Central memory CD4-positive, alpha-beta T cell (primary cell): Measurements from ENCODE around the gene TRIM39.

ENCODE experiments used
- DNase-seq: peaks from one replicate; pipeline ENCODE4 v3.0.0; 2022

The TRIM39 gene

DNA sequence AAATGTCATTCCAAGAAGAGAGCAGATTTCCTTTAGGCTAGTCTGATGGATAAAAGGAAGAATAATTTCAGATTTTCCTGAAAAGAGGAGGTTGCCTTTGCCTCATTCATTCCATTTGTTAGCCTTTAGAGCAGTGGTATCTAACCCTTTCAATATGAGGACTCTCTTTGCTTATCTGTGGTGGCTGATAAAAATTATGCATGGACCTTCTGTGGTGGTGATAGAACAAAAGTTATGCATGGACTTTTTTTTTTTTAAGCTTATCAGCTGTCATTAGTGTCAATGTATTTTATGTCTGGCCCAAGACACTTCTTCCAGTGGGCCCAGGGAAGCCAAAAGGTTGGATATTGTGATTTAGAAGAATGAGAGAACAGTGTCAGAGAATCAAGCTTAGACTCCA is 1.7 kb downstream of the TRIM39 start:
- DNase-seq: no peak

DNA sequence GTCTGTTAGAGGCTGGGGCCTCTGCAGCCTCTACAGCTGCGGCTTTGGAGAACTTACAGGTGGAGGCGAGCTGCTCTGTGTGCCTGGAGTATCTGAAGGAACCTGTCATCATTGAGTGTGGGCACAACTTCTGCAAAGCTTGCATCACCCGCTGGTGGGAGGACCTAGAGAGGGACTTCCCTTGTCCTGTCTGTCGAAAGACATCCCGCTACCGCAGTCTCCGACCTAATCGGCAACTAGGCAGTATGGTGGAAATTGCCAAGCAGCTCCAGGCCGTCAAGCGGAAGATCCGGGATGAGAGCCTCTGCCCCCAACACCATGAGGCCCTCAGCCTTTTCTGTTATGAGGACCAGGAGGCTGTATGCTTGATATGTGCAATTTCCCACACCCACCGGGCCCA is 2.6 kb downstream of the TRIM39 start:
- no peak for DNase-seq

DNA sequence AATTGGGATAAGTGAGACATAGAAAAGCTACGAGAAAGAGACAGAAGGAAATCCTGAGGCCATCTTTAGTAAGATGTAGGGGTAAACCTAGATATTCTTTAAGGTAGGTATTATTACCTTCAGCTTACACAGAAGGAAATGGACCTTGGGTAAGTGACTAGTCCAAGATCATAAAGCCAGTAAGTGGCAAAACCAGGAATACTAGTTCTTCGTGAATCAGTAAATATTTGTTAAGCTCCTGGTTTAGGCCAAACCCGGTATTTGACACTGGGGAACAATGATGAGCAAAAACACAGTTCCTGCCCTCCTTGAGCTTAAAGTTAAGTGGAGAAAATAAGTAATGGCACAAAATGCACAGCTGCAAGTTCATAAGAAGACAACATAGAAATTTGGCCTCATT is 5.3 kb downstream of the TRIM39 start:
- DNase-seq: no peak

- no peak for DNase-seq
Observed at GRCh38 chr6:30334075-30334783, 7.5 kb downstream of the TRIM39 start.

DNA sequence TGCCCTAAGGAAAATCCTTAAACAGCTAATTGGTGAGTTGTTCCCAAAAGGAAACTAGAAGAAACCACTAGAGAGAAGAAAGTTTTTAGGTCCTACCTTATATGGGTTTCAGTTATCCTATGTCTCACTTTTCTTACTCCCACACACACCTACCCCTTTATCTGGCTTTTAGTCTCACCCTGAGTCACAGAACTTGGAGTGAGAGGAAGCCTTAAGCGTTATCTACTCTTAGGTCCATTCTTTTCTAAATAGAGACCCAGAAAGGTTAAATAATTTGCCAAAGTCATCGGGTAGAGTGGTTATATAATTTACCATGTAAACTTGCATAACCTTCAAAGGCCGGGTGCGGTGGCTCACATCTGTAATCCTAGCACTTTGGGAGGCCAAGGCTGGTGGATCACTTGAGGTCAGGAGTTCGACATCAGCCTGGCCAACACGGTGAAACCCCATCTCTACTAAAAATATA is 13.9 kb downstream of the TRIM39 start:
- DNase-seq: no peak

- no peak for DNase-seq
Observed at GRCh38 chr6:30341218-30341617, 14.5 kb downstream of the TRIM39 start.

- no peak for DNase-seq
Observed at GRCh38 chr6:30341728-30342127, 15.0 kb downstream of the TRIM39 start.

GRCh38 chr6:30344191-30344867 is 17.6 kb downstream of the TRIM39 start:
- no peak for DNase-seq

DNA sequence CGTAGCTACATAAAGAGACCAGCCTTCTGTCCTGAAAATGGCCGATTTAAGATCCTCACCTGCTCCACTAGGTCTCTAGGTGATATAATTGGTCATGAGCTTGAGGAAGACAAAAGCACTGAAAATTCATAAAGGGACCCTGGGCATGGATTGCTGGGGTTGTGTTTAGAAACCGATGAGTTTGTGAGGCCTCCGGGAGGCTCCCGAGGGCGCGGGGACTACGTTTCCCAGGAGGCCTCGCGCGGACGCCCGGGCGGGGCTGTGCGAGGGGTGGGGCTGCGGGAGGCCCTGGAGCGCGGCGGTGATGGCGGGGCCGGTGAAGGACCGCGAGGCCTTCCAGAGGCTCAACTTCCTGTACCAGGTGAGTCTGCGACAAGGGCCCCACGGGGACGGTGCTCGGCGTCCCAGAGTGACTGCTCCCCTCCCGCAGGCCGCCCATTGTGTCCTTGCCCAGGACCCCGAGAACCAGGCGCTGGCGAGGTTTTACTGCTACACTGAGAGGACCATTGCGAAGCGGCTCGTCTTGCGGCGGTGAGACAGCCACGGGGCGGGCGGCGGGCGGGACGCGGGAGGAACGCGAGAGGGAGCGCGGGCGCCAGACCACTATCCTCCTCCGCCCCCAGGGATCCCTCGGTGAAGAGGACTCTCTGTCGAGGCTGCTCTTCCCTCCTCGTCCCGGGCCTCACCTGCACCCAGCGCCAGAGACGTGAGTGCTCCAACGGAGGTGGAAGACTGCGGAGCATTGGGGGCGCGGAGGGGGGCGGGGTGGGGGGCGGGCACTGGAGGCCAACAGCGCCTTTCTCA is 18.3 kb downstream of the TRIM39 start, which contains the start of gene RPP21:
RPP21 (plus strand) TSS at position 289 of the 804 bp plus-strand sequence; CDS start at position 305, 16 bp downstream.
- peak; percentile 83 for DNase-seq

DNA sequence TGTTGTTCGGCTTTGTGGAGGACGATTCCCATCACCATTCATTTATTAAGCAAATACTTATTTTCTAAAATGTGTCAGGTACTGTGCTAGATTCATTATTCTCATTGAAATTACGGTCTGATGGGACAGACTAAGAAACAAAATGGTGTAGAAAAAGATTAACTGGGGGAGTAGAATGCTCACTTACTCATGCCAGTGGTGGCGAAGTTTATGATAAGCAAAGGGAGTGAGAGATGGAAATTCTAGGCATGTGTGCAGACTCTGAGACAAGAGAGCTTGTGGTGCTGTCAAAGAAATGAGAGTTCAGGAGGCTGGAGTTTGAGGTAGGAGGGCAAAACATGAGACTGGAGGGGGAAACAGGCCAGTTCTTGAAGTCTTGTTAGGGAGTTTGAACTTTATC is 19.1 kb downstream of the TRIM39 start:
- no peak for DNase-seq

GRCh38 chr6:30348957-30349356 is 22.2 kb downstream of the TRIM39 start:
- no peak for DNase-seq

DNA sequence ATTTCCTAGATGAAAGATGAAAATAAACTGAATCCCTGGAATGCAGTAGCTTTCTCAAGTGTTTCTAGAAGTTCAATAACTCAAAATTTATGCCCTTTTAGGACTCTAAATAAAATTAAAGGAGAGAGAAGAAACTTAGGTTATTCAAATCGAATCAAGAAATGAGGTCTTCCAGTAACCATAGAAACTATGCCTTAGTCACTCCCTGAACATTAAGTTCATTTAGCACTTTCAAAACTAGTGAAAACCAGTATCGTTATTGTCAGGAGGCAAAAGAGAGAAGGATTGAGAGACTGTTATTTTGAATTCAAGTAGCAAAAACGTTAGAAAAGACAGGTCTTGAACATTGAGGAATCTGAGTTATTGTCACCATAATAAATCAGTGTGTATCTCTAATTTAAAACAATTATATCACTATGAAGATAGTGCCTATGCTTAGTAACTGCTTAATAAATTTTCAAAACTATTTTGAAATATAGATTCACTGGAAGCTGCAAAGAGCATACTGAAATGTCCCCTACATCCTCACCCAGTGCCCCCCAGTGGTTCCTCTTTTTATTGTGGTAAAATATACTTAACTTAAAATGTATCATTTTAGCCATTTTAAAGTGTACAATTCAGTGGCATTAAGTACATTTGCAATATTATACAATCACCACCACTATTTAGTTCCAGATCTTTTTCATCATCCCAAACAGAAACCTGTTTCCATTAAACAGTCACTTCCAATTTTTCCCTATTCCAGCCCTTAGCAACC is 22.9 kb downstream of the TRIM39 start:
- DNase-seq: no peak

- no peak for DNase-seq
Observed at GRCh38 chr6:30350524-30350923, 23.8 kb downstream of the TRIM39 start.

GRCh38 chr6:30352550-30352949 is 25.8 kb downstream of the TRIM39 start:
- DNase-seq: no peak

DNA sequence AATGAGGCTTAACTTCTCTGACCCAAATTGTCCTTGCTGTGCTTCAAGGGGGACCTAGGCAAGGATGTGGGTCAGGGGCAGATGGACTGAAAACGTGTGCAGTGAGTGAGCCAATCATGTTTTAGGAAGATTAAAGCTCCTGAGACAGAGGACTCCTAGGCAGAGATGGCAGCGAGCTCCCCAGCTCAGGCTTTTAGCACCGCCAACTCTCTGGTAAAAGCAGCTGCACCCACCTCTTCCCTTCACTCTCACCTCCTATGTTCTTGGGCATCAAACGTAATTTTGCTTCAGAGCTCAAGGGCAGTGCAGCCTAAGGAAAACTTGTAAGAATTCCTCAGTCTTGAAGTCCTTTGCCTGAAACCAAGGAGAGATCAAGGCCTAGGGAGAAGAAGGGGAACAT is 28.6 kb downstream of the TRIM39 start:
- no peak for DNase-seq

DNA sequence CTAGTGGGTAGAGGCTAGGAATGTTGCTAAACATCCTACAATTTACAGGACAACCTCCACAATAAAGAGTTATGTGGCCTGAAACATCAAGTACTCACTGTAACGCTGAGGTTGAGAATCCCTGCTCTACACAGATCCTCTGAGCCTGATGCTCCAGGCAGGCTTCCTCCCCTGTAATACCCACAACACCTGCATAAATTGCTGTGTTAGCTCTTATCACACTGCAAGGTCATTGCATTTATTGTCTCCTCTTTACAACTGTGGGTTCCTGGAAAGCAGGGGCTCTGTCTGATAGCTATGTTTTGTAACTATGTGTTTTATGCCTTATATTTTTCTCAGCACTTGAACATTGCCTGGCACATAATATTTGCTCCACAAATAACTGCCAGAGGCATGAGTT is 29.8 kb downstream of the TRIM39 start:
- DNase-seq: no peak

DNA sequence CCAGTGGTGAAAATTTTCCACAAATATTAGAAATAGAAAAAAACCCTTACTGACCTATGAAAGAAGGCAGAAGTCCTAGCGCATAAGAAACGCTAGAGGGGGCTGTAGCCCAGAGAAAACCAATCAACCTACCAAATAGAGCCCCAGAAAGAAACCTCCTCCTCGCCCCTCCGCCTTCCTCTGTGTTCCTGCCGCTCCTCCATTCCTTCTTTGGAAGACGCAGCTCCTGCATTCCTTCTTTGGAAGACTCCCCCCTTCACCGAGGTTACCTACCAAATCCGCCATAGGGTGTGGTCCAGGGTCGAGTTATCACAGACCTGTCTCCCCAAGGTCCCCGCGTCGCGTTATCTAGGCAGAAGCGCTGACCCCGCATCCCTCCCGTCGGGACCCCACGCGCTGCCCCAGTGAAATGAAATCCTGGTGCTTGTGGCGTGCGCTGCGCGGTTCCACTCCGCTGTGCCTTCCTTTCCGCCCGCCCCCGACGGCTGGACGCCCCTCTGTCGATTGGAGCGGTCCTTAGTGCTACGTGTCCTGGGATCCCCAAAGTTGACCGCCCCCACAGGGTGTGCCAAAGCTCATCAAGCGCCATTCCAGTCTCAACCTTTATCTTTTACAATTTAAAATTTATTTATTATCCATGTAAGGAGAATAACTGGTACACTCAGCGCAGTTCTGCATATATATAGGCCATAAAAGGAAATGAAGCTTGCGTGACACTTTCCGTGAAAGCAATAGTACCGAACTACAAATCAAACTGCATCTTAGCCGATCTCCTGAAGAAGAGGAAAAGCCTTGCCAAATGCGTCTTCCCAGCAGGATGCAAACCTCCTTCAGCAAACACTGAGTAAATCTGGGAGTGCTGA is 31.2 kb downstream of the TRIM39 start:
- peak; percentile 50 for DNase-seq

GRCh38 chr6:30359276-30359675 is 32.5 kb downstream of the TRIM39 start:
- DNase-seq: no peak

GRCh38 chr6:30360139-30360538 is 33.4 kb downstream of the TRIM39 start:
- DNase-seq: no peak

GRCh38 chr6:30361661-30362060 is 34.9 kb downstream of the TRIM39 start:
- DNase-seq: no peak

- DNase-seq: no peak
Observed at GRCh38 chr6:30363459-30363858, 36.7 kb downstream of the TRIM39 start.

GRCh38 chr6:30364591-30364990 is 37.9 kb downstream of the TRIM39 start:
- no peak for DNase-seq
